Pons (tissue), 1 donor: ENCODE measurements around the gene SLCO2B1.
"Not testable (repeated sequence)": the region's sequence is repeated elsewhere in the genome, so short reads cannot be mapped to it uniquely, and the experiment has no call there.

Experiments
- DNase-seq: peaks from one replicate; pipeline ENCODE4 v3.0.0-alpha.2; 2016; ENCODE audit warnings: low spot score

SLCO2B1 gene

GRCh38 chr11:75150879-75151278 is at the start of gene SLCO2B1:
Gene SLCO2B1, plus strand, starts transcription at chr11:75151107. Its CDS starts 275 bp downstream, at chr11:75151382.
- peak; percentile 25 for DNase-seq

DNA sequence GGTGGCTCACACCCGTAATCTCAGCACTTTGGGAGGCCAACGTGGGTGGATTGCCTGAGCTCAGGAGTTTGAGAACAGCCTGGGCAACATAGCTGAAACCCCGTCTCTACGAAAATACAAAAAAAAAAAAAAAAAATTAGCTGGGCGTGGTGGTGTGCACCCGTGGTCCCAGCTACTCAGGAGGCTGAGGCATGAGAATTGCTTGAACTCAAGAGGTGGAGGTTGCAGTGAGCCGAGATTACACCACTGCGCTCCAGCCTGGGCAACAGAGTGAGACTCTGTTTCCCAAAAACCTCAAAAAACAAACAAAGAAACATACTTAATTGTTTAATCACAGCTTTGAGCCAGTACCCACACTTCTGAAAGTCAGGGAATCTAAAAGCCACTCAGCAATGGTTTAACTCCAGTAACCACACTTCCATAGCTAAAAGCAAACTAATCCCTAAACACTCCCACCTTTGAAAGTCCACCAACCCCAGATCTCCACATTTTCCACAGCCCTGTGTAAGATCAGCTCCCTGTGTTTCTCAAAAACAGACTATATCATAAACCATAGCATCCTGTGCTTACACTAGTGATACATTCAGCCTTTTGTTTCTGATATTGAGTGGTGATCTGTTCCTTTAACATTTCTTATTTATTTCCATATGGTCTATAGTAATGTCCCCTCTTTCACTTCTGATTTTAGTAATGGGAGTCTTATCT is 49.3 kb upstream of the SLCO2B1 start:
- DNase-seq, result no peak

- DNase-seq, result no peak
These were observed 47.4 kb upstream of the SLCO2B1 start for GRCh38 chr11:75103380-75104026.

GRCh38 chr11:75105462-75105925 is 45.4 kb upstream of the SLCO2B1 start:
- DNase-seq, result no peak

DNA sequence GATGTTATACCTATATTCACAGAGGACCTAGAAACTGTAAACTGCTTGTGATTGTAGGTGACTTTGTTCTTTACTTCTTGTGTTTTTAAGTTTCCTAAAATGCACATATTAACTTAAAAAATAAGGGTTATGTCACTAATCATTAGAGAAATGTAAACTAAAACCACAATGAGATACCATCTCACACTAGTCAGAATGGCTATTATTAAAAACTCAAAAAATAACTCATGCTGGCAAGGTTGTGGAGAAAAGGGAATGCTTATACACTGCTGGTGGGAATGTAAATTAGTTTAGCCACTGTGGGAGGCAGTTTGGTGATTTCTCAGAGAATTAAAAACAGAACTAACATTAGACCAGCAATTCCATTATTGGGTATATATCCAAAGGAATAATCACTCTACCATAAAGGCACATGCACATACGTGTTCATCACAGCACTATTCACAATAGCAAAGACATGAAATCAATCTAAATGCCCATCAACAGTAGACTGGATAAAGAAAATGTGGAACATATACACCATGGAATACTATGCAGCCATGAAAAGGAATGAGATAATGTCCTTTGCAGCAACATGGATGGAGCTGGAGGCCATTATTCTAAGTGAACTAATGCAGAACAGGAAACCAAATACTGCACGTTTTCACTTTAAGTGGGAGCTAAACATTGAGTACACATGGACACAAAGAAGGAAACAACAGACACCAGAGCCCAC is 44.8 kb upstream of the SLCO2B1 start:
- not testable (repeated sequence) for DNase-seq

DNA sequence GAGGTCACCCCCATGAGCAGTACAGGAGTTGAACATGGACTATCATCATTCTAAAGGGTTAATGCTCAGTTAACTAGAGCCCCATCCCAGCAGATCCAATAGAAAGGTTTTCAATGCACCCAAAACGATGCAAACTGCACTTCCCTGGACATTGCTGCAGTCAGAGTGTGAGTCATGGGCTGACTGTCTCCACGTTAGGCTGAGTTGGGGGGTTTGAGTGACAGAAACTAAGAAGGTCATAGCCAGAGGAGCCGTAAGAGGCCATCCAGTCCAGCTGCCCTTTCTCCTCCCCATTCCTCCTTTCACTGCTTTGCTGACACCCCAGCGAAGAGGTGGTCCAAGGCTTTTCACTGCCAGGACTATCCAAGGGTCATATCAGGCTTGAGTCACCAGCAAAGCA is 43.7 kb upstream of the SLCO2B1 start:
- no peak for DNase-seq

DNA sequence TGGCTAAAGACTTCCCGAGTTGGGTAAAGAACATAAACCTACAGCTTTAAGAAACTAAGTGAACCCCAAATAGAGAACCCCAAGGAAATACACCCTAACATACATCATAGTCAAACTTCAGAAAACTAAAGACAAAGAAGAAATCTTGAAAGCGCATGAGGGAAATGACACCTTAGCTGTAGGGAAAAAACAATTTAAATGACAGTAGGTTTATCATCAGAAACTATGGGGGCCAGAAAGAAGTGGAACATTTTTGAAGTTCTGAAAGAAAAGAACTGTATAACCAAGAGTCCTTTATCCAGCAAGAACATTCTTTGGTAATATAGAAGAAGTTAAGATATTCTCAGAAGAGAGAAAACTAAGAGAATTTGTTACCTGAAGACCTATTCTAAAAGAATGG is 38.7 kb upstream of the SLCO2B1 start:
- no peak for DNase-seq

DNA sequence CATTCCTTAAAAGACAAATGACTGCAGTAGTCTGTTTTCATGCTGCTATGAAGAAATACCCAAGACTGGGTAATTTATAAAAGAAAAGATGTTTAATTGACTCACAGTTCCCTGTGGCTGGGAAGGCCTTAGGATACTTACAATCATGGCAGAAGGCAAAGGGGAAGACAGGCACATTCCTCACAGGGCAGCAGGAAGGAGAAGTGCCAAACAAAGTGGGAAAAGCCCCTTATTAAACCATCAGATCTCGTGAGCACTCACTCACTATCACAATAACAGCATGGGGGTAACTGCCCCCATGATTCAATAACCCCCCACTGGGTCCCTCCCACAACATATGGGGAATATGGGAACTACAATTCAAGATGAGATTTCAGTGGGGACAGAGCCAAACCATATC is 37.9 kb upstream of the SLCO2B1 start:
- DNase-seq, result no peak

DNA sequence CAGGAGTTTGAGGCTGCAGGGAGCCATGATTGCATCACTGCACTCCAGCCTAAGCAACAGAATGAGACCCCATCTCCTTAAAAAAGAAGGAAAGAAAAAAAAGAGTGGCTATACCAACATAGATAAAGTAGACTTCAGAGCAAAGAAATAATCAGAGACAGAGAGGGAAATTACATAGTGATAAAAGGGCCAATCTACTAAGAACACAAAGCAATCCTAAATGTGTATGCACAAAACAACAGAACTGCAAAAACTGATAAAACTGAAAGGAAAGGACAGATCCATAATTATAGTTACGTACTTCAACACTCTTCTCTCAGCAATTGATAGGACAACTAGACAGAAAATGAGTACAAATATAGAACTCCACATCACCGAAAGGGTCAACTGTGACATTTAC is 36.4 kb upstream of the SLCO2B1 start:
- no peak for DNase-seq

- DNase-seq, result no peak
These were observed 32.3 kb upstream of the SLCO2B1 start for GRCh38 chr11:75118577-75118976.

DNA sequence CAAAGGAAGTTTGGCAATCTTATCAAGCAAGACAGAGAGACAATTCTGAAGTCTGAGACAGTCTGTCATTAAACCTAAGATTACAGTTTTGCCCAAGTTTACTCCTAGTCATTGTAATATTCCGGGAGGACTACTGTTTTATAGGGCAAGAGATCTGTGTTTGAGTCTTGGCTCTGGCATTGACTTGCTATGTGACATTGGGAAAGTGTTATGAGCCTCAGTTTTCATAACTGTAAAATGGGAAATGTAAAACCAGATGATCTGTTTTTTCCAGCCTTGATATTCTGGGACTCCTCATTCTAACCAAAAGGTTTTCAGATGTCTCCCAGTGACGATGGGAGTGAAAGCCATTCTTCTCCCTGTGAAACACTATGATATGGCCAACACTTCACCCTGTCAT is 24.3 kb upstream of the SLCO2B1 start:
- no peak for DNase-seq

DNA sequence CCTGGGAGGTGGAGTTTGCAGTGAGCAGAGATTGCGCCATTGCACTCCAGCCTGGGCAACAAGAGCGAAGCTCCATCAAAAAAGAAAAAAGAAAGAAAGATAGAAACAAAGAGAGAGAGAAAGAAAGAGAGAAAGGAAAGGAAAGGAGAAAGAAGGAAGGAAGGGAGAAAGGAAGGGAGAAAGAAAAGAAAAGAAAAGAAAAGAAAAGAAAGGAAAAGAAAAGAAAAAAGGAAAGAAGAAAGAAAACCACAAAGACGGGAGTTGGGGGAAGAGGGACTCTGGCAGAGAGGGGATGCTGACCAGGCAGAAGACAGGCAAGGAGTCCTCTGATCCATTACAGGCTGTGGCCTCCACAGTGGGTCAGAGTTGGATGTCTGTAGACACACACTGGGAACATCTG is 18.8 kb upstream of the SLCO2B1 start:
- no peak for DNase-seq

DNA sequence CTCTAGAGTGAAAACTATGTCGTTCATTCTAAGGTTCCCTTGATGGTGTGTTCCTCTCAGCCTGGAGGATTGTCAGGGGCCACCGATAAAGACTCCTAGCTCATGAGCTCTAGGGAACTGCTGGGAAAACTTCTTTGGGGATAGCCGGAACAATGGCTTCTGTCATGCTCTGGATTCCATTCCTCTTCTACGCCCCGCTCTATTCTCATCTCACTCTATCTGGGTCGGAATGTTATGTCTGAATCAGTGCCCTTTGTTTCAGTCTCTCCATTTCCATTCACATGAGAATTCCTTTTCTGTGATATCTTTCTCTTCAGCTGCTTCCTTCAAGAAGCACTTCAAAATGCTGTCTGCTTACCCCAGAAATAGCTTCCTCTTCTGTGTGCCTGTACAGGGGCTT is 16.9 kb upstream of the SLCO2B1 start:
- no peak for DNase-seq

DNA sequence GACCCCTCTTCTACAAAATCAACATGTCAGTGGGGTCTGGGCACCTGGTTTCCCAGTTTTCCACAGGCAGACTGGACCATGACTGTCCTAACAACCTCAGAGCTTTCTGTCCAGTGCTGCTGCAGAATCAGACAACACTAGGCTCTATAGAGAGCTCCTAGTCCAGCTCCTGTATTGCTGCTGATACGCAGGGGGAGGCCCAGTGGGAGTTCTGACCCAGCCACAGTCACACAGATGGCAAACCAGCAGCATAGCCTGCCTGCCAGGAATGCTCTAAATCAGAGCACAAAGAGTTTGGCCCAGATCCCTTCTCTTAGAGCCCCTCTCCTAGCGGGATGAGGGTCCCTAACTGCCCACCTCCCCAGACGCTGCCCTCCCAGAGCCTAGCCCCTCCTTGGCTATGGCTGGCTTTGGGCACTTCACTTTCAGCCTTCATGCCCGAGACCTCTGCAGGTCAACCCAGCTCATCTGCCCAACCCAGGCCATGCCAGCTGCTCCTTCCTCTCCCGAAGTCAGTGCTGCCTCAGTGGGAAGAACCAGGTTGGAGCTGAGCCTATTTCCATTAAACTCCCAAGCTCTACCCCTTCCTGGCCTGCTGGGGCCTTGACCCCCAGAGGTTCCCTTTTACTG is 15.8 kb upstream of the SLCO2B1 start:
- no peak for DNase-seq

- DNase-seq, result no peak
These were observed 15.3 kb upstream of the SLCO2B1 start for GRCh38 chr11:75135651-75136050.

GRCh38 chr11:75140269-75141138 is 10.4 kb upstream of the SLCO2B1 start:
- DNase-seq, result peak; percentile 22

DNA sequence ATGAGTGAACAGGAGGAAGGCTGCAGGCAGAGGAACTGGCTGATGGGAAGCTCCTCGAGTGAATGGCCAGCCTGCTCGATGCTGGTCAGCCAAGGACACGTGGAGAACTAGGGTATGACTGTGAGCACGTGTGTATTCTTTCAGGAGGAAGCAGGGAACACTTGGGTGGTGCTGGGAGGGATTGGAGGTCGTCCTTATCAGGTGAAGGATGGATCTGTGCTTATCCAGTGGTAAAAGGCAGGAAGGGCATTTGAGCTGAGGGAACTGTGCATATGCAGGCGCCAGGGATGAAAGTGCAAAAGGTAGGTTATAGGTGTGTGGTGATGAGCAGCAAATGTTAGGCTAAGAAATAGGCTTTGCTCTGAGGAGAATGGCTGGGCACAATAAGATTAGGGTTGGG is 9.7 kb upstream of the SLCO2B1 start:
- DNase-seq, result no peak

DNA sequence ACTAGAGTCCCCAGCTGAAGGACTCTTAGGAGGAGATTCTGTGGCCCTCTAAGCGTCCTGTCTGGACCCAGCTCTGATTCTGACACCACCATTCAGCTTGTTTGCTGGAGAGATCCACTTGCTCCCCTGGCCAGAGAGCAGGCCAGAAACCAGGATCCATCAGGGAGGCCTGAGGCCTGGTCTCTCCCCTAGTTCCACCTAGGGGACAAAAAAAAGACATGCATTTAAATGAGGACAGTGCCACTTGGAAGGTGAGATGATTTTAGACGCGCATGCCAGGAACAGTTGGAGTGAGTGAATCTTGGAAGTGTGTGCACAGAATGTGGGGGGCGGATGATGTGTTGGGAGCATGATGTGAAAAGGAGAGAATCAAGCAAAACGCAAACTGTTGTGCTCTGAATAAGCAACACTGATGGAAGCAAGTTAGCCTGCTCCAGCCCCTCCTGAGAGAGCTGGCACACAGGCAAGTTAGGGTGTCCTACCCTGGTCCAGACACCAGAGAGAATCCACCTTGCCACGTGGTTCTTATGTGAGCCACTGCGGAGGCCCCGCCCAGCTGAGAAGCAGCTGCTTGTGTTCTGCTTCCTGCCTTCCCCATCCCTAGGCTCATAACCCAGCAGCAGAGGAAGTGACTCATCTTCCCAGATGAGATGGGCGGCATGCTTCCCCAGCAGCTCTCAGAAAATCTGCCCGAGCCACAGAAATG is 8.0 kb upstream of the SLCO2B1 start:
- peak; percentile 78 for DNase-seq

DNA sequence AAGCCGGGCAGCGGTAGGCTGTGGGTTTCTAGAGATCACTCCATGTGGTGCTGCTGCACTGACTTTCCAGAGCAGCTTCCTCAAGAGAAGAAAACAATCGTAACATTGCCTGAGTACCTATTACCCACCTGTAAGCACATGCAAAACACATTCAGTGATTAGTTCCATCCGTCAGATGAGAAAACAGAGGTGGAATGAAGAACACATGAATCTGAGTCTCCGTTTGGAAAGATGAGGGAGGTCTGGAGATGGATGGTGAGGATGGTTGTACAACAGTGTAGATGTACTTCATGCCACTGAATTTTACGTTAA is 7.5 kb upstream of the SLCO2B1 start:
- no peak for DNase-seq

DNA sequence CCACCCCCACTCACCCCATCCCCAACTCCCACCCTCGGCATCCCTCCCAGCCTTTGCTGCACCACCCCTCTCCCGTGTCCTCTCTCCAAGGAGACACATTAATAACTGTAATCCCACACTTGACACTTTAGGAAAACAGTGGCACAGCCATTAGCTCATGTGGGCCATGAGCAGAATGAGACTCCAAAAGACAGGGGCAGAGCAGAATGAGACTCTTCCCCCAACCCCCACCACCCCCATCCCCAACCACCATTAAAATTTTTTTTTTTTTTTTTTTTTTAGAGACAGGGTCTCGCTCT is 6.2 kb upstream of the SLCO2B1 start:
- DNase-seq, result no peak

GRCh38 chr11:75145196-75145971 is 5.5 kb upstream of the SLCO2B1 start:
- DNase-seq, result no peak
